HG02938 (cell line): ENCODE data around the gene ANKRD42.
"Not testable (repeated sequence)": the region's sequence is repeated elsewhere in the genome, so short reads cannot be mapped to it uniquely, and the experiment has no call there.

ENCODE experiments used
- ATAC-seq: cut with Tn5 transposase; IDR thresholded peaks from one replicate; pipeline ENCODE4 v1.9.1; 2021; ENCODE audit warnings: mild to moderate bottlenecking, moderate library complexity; ENCODE audit not compliant: unreplicated experiment

ANKRD42 gene

DNA sequence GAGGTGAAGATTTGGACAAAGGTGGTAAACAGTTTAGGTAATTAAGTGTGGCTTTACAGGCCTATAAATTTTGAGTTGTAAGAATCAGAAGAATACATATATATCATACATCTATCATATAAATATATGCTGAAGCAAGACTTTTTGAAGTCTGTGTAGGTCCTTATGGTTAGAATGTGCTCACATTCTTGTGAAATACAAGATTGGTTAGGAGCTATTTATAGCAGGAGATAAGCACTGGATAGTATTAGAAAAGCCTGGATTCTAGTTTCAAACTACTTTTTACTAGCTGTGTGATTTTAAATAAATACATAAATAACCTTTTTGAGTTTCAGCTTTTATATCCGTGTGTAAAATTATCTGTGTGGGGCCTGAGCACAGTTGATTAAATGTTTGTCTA, 42.3 kb downstream of the ANKRD42 start:
- no peak for ATAC-seq

DNA sequence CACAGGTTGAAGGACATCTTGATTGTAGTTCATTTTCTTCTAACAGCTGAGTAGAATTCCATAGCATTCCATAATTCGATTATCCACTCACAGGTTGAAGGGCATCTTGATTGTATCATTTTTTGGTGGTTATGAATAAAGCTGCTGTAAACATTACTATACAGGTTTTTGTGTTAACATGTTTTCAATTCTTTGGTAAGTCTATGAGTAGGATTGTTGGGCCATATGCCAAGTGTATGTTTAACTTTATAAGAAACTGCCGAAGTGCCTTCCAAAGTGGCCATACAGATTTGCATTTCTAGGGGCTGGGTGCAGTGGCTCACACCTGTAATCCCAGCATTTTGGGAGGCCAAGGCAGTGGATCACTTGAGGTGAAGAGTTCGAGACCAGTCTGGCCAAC, 44.6 kb downstream of the ANKRD42 start:
- ATAC-seq = no peak

DNA sequence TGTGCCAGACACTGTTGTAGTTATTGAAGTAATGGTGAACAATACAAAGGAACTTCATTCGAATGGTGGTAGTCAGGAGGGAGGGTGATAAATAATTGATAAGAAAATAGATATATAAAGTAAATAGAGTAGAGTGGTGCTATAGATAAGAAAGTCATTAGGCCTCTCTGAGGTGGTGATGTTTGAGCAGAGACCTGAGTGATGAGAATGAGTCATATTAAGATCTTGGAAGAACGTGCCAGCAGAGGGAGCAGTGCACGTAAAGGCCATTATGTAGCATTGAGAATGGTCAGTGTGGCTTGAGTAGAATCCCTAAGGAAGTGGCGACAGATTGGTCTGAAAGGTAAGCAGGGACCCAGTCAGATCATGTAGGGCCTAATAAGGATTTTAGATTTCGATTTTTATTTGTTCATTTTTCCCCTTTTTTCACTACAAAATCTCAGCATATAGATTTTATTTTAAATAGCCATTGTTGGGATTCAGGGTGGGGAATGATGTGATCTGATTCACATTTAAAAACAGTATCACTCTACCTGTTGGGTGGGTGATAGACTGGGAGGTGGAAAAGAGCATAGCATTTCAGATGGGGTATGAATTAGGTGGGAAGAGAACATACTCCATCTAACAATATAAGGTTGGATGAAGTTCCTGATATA, 47.9 kb downstream of the ANKRD42 start:
- peak; percentile 81 for ATAC-seq

DNA sequence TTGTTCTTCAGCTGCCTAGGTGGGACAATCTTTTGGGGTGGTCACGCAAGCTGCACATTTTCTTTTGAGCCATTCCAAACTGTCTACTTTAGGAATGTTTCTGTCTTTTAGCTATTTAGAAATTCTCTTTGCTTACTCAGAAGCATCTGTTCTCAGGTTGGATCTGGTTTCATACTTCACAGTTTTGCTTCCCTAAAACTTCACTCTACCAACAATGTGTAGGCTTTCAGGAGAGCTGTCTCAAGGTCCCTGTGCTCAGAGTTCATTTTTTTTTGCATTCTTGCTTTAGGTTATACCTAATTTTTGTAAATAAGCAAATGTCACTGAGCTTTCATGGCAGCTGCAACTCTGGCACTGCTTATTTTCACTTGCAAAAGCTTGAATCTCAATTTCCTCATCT, 55.9 kb downstream of the ANKRD42 start:
- no peak for ATAC-seq

DNA sequence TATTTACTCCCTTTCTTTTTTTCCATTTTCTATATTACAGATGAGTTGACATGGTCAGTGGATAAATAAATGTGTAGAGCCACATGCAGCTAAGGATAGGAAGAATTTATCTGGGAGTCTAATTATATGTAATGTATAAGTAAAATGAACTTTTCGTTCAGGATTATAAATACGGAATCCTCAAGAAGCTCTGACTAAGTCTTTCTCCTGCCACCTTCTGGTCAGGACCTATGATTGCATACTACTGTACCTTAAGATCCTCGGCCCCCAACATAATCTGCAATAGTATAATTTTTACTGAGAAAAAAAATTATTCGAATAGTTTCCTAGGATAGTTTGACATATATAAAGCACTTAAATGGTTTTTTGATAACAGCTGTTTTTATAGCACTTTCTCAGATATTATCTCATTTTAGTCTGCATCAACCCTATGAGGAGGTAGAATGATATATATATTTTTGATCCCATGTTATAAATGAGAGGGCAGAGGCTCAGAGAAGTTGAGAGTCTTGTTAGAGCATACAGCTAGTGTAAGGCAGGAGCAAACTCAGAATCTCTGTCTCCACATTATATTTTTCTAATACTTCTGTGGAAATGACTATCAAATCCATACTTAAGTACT, 56.6 kb downstream of the ANKRD42 start:
- peak; percentile 74 for ATAC-seq

DNA sequence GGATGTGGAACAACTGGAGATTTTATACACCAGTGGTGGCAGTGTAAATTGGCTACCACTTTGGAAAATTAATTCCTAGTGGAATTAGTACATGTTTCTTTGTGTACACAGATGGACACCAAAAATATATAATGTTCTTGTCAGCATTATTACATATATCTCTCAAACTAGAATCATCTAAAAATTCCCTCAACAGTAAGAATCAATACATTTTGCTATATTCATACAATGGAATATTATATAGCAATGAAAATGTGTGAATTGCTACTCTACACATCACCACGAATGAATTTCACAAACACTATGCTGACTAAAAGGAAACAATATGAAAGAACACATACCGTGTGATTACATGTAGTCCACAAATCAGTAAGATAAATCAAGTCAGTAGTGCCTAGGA, 58.8 kb downstream of the ANKRD42 start:
- ATAC-seq = no peak

DNA sequence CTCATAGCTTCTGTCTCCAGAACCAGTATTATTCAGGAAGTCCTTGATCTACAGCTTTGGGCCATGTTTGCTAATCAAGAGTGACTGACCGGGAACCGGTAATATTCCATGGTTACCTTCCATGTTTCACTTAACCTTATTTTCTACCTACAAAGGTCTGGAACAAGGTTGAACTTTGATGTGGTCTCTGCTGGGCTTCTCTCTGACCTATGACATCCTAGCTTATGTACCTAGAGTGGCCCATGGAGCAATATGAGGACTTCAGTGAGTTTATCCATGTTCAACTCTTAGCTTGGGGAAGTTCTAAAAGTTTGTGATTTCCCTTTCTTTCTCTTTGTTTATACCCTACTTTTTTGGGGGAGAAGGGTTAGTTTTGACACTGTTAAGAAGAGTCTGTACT, 59.4 kb downstream of the ANKRD42 start:
- no peak for ATAC-seq

DNA sequence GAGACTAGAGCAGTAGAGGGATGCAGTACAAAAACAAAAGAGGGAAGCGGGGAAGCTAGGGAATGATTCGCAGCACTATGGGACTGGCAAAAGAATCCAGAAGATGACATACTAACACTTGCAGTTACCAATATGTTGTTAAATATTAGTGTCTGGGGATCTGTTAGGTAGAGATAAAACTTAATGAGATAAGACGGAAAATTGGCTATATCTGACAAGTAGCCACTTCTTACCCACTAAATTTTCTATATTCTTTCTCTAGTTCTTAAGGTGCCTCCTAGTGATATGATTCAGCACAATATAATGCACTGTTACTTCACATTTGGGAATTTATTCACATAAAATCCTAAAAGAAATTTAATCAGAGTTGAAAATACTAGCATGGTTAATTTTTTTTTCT, 61.9 kb downstream of the ANKRD42 start:
- ATAC-seq = no peak

DNA sequence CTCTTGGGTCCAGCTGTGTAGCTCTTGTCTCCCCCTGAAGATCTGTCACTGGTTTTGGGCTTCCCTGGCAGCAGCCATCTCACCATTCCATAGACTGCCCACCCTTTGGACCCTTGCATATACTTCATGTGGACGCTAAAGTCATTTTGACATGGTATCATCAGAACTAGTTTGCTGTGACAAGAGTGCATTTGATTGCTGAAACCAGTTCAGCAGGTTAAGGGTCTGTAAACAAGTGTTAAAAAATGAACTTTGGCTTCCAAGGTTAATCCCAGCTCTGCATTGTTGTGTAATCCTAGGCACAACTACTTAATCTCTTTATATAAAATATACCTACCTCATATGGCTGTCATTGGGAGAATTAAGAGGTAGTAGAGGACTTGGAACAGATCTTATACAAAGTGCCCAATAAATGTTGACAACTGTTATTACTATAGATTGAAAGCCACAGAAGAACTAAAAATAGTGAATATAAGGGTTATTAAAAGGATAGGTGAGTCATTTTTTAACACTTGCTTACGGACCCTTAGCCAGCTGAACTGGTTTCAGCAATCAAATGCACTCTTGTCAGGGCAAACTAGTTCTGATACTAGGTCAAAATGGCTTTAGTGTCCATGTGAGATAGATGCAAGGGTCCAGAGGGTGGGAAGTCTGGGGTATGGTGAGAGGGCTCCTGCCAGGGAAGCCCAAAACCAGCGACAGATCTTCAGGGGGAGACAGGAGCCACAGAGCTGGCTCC, 63.3 kb downstream of the ANKRD42 start:
- ATAC-seq = no peak

DNA sequence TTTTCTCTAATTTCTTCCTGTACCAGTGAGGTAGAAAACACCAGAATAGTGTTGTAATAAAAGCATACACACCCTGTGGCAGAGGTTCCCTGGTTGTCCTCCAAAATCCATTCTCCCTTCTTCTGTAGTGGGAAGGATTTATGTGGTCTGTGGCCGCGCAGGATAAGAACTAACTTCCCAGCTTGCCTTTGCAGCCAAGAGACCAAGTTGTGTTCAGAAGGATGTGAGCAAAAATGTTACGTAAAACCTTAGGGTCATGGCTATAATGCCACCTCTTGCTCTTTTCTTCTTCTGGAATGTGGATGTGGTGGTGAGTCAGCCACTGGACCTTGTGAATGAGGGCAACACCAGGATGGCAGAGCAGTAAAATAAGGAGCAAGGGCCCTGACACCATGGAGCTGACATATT, 64.3 kb downstream of the ANKRD42 start:
- no peak for ATAC-seq

DNA sequence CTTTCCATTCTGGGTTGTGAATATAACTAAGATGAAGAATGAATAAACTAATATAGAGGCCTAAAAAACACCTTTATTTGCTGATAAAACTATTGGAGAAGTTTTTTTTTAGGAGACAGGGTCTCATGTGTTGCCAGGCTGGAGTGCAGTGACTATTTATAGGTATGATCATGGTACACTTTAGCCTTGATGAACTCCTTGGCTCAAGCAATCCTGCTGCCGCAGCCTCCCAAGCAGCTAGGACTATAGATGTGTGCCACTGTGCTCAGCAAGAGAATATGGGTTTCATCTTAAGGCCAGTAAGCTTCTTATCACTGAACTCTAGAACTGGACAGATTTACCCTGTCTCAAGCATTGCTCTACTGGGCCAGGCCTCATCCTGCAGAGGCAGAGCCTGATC, 66.0 kb downstream of the ANKRD42 start:
- no peak for ATAC-seq

DNA sequence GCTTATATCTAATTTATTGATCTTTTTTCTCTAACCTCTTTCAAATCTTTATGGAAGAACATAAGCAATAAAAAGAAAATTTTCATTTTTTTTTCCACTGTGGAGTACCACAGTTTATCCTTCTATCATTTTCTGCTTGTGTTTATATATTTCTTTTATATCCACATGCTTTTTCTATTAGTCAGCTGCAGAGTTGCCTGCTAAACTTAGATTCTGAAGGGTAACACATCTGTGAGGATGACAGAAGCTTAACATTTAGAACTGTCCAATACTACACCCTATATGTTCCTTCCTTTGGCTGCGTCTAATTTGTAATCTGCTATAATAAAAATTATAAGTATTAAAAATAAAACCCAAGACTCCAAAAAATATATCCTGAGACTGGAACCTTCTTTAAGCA, 71.8 kb downstream of the ANKRD42 start:
- ATAC-seq = no peak

DNA sequence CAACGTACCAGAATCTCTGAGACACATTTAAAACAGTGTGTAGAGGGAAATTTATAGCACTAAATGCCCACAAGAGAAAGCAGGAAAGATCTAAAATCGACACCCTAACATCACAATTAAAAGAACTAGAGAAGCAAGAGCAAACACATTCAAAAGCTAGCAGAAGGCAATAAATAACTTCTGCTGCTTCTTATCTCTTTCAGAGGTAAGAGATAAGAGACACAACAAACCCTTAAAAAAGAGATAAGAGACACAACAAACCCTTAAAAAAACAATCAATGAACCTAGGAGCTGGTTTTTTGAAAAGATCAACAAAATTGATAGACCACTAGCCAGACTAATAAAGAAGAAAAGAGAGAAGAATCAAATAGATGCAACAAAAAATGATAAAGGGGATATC, 75.6 kb downstream of the ANKRD42 start:
- ATAC-seq = not testable (repeated sequence)

DNA sequence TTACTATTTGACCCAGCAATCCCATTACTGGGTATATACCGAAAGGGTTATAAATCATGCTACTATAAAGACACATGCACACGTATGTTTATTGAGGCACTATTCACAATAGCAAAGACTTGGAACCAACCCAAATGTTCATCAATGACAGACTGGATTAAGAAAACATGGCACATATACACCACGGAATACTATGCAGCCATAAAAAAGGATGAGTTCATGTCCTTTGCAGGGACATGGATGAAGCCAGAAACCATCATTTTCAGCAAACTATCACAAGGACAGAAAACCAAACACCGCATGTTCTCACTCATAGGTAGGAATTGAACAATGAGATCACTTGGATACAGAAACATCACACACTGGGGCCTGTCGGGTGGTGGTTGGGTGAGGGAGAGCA, 78.2 kb downstream of the ANKRD42 start:
- not testable (repeated sequence) for ATAC-seq

DNA sequence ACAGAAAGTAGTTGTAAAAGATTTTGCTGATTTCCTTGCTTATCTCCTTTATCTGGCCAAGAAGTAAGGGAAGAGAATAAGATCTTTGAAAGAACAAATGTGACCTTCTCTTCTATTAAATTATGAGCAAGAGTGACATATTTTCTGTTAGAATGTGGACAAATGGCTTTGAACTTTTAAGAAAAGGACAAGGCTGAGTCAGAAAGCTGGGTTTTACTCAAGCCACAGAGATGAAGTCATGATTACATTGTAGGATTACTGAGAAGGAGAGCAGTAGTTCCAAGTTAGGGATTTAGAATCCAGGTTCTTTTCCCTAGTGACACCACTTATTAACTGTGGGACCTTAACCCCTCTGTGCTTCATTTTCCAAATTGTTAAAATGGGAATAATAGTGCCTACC, 79.1 kb downstream of the ANKRD42 start:
- no peak for ATAC-seq

DNA sequence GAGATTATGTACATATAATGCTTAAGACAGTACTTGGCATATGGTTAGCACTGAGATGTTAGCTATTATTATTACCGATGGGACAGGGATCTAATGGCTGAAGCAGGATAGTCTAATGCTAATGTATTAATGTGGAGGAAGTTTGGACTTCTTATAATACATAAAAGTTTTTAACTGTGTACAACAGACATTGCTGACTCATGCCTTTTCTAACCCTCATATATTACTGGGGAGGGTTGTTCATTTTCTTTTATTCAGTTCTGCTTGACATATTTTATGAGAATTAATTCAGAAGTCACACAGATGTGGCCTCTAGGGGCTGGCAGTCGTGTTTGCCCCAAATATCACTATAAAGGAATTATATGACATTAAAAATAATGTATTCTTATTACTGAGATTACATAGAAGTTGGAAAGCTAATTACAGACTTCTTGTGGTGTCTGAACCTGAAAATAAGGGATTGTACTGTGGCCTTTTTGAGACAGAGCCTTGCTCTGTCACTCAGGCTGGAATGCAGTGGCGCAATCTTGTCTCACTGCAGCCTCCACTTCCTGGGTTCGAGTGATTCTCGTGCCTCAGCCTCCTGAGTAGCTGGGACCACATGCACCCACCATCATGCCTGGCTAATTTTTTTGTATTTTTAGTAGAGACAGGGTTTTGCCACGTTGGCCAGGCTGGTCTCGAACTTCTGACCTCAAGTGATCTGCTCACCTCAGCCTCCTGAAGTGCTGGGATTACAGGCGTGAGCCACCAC, 82.6 kb downstream of the ANKRD42 start:
- no peak for ATAC-seq

DNA sequence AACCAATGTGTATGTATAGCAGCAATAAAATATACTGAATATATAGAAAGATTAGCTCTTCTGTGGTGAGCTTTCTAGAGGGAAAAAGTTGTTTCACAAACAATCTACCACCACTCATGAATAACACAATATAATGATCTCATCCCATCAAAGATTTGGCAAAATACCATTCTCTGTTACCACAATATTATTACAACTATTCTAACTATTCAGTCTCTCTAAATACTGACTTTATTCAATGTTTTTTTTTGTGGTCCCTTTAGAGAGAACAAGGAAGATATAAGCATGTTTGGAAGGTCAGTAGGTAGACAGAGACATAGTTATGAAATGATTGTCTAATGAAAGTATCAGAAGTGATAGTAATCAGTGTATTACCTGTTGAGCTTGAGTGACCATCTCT, 84.8 kb downstream of the ANKRD42 start:
- no peak for ATAC-seq

DNA sequence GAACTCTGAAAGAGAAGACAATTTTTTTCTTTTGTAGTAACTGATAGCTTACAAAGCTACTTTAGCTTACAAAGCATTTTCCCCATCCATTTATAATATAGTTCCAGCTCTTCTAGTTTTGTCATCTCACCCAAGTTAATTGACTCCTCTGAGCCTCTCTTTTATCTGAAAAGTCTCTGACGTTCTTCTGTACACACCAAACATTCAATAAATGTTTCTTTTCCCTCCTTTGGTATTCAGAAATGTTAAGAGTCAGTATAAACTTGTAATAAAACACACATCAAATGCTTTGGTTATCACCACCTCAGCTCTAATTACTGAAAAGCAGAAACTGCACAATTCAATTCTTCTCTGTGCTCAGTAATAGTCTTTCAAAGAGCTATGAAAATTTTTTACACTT, 86.7 kb downstream of the ANKRD42 start:
- ATAC-seq = no peak

DNA sequence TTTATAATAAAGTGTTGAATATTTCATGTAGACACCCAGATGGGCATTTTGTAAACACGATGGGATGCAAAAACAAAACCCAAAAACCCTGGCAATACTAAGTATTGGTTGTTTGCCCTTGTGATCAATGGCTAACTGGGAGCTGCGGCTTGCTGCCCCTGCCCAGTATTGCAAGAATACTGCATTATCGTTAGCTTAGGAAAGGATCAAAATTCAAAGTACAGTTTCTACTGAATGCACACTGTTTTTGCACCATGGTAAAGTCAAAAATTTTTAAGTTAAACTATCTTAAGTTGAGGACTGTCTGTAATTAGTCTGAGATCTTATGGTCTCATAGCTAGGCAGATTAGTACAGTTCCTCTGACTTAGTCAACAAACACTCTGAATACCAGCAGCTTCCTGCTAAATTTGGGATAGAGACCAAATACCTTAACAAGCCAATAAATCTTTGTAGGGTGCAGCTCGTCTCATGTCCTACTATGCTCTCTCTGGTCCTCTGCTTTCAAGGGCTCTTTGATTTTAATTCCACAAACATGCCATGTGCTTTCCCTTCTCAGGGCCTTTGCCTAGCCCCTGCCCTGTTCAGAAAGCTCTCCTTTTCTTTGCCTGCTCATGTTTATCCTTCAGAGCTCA, 88.7 kb downstream of the ANKRD42 start:
- no peak for ATAC-seq

DNA sequence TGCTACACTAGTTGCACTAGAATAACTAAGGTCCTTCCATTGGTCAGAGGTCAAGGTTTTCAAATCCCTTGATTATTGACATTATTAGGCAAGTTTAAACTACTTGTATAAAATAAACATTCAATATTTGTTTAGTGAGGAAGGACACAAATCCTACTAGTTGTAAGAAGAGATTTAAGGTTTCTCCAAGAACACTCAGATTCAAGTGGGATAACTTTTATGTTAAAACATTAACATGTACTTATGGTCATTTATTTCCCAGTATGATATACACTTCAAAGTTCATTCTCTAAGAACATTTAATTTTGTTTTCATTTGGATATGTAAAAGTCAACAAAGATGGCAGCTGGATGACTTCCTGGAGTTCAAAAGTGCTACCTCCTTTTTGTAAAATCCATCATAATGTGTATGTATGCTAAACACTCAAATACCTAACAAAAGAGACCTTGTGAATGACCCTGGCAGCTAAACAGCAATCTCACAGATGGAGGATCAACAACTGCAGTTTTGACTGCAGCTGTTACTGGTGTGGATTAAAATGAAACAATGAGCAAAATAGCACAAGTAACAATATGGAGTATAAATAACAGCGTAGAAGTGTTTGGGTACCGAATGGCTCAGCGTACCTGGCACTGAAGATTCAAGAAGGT, 91.1 kb downstream of the ANKRD42 start:
- no peak for ATAC-seq
